Activated naive CD8-positive, alpha-beta T cell treated with anti-CD3 and anti-CD28 coated beads, Interleukin-2, amount 50 U/mL, for 24 hours (primary cell): ENCODE results near the gene ARMC9.

Source experiments
- ATAC-seq: fragments of 150-1000 bp; cut with Tn5 transposase; one replicate; pipeline ENCODE4 v1.10.0; 2021
- DNase-seq: peaks from one replicate; pipeline ENCODE4 v3.0.0; 2021
- H3K27ac Mint-ChIP-seq: one replicate; pipeline ENCODE4 v1.8.0; 2021; ENCODE audit warnings: mild to moderate bottlenecking, mixed read lengths
- H3K27me3 Mint-ChIP-seq: one replicate; pipeline ENCODE4 v1.8.0; 2021; ENCODE audit warnings: mixed read lengths
- H3K36me3 Mint-ChIP-seq: one replicate; pipeline ENCODE4 v1.8.0; 2021; ENCODE audit warnings: low read depth, mixed read lengths
- H3K4me1 Mint-ChIP-seq: one replicate; pipeline ENCODE4 v1.8.0; 2021; ENCODE audit warnings: mixed read lengths
- H3K4me3 Mint-ChIP-seq: one replicate; pipeline ENCODE4 v1.8.0; 2021; ENCODE audit warnings: mild to moderate bottlenecking, moderate library complexity, mixed read lengths
- H3K9me3 Mint-ChIP-seq: one replicate; pipeline ENCODE4 v1.8.0; 2021; ENCODE audit warnings: mixed read lengths

Gene ARMC9

DNA sequence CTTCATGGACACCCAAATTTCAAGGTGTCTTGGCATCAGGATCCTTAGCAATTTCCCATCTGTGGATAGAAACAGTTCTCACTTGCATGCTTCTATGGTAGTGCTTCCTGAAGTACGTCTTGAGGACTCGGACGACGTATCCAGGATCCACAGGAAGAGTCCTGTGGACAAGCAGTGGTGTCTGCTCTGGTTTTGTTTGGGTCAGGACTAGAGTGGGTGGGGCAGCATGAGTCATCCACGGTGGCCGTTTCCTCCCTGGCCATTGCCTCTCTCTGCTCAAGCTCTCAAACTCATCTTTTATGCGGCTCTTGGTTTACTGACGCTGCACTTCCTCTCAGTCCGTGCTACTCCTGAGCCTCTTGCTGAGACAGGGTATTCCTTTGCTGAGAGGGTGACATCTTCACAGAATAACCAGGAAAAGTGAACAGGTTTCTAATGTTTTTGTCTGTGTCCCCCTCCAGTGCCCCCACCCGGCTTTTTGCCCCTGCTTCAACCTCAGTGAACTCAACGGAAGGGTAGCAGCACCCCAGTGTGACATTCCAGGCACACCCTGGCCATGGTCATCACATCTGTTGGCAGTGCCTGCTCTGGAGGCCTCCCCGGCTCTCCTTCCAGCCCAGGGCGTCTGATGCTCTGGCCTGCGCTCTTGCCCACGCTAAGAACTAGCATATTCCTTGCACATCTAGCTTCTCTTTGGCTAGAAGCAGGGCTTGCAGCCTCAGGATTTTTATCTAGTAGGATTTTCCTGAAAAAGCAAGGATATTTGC, 62.2 kb downstream of the ARMC9 start:
- H3K4me3 Mint-ChIP-seq, result no peak overlapping the region
- ATAC-seq, result no peak
- H3K36me3 Mint-ChIP-seq, result no peaks in the 10 kb centered on the region
- no peak overlapping the region for H3K27ac Mint-ChIP-seq
- DNase-seq, result no peak
- peaks cover 6% of the 10 kb centered on the region for H3K4me1 Mint-ChIP-seq
- no peaks in the 10 kb centered on the region for H3K27me3 Mint-ChIP-seq
- no peaks in the 10 kb centered on the region for H3K9me3 Mint-ChIP-seq

DNA sequence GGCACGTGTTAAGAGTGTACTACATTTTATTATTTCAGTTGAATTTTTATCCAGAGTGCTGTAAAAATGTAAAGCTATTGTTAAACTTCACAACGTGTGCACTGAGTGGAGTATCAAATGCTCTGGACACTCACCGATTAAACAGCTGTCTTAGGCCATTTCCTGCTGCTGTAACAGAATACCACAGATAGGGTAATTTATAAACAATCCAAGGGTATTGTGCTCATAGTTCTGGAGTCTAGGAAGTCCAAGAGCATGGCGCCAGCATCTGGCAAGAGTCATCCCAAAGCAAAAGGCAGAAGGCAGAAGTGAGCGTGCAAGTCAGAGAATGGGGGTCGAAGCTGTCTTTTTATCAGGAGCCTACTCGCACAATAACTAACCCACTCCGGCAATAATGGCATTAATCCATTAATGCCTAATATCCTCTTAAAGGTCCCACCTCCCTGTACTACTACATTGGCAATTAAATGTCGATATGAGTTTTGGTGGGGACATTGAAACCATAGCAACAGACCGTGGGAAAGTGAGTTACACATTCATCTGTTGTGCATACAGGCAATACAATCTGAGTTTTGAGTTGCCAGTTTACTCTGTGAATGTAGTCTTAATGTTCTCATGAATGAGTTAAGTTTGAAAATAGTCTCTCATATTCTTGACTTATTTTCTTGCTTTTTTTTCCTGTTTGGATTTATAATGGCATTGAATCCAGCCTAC, 64.8 kb downstream of the ARMC9 start:
- ATAC-seq (no peak), DNase-seq (no peak)
- peaks cover 6% of the 10 kb centered on the region for H3K4me1 Mint-ChIP-seq
- no peaks in the 10 kb centered on the region for H3K27me3 Mint-ChIP-seq
- no peaks in the 10 kb centered on the region for H3K9me3 Mint-ChIP-seq
- H3K27ac Mint-ChIP-seq, result no peak overlapping the region
- no peak overlapping the region for H3K4me3 Mint-ChIP-seq
- no peaks in the 10 kb centered on the region for H3K36me3 Mint-ChIP-seq

DNA sequence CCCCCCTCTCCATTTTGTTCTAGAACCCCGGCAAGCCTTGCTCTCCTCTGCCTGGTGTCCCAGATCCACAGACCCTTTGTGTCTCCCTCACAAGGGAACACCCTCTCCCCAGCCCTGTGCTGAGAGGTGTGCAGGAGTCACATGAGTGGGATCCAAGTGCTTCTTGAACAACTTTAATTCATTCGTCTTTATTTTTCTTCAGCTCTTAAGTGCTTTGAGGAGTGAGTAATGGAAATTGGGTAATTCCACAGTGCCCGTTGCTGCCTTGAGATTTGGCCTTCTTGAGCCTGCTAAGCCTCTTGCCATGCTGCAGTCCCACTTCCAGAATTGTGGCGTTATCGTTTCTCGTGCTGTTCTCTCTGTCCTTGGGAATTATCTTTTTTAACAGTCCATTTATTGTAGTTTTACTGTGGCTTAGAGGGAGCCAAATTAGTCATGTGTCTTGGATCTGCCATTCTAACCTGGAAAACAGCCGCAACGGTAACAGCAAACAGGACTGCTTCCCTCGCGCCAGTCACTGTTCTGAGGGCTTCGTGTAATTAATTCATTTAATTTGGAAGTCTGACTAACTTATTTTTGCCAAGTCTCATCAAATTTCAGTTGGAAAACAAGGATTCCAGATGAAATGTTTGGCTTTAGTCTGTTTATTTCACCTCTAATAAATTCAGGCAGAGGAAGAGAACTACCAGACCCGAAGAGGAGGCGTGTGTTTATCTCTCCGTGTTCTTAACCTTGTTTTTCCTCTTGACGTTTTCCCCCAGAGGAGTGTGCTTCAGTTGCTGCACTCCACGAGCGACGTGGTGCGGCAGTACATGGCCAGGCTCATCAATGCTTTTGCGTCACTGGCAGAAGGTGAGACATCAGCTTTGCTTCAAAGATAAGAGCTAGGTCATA, 72.0 kb downstream of the ARMC9 start:
- no peak overlapping the region for H3K27ac Mint-ChIP-seq
- H3K9me3 Mint-ChIP-seq, result no peaks in the 10 kb centered on the region
- DNase-seq (no peak), ATAC-seq (no peak)
- H3K4me3 Mint-ChIP-seq, result no peak overlapping the region
- H3K36me3 Mint-ChIP-seq, result peaks cover 3% of the 10 kb centered on the region
- H3K27me3 Mint-ChIP-seq, result no peaks in the 10 kb centered on the region
- no peaks in the 10 kb centered on the region for H3K4me1 Mint-ChIP-seq

DNA sequence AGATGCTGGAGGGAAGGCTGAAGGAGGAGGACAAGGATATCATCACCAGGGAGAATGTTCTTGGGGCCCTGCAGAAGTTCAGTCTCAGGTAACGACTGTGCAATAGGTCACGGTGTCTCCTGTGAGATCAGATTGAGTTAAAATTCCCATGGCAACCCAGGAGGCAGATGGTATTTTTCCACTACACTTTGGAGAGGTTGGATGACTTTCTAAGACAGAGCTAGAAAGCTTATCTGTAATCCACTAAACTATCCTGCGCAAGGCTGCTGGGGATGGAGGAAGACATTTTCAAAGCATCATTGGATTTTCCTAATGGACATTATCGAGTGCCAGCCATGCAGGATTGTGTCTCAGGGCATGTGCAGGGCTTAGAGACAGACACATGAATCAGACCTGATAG, 74.6 kb downstream of the ARMC9 start:
- Mint-ChIP-seq H3K4me3 (no peak overlapping the region), H3K9me3 (no peaks in the 10 kb centered on the region), H3K27me3 (no peaks in the 10 kb centered on the region), H3K36me3 (peaks cover 3% of the 10 kb centered on the region), H3K27ac (no peak overlapping the region), H3K4me1 (peaks cover 3% of the 10 kb centered on the region)
- ATAC-seq, result no peak
- DNase-seq, result no peak

DNA sequence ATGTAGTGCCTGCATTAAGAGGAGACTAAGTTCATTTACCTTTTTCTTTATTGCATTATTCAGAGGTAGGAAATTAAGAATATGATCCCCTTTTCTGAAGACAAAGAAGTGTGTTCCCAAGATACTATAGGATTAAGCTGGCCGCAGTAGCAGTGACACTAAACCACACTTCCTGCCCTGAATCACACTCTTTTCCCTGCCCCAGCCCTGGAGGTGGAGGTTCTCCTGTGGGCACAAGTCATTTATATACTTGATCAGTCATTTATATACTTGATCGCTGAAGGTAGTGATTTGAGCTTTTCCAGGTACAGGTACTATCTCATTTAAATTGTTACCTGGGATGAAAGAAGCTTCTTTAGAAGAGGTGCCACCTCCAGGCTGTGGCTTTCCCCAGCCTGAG, 78.6 kb downstream of the ARMC9 start:
- Mint-ChIP-seq H3K4me3 (no peak overlapping the region), H3K27me3 (no peaks in the 10 kb centered on the region), H3K27ac (no peak overlapping the region), H3K4me1 (peaks cover 6% of the 10 kb centered on the region), H3K36me3 (peaks cover 3% of the 10 kb centered on the region), H3K9me3 (no peaks in the 10 kb centered on the region)
- ATAC-seq (no peak), DNase-seq (no peak)

DNA sequence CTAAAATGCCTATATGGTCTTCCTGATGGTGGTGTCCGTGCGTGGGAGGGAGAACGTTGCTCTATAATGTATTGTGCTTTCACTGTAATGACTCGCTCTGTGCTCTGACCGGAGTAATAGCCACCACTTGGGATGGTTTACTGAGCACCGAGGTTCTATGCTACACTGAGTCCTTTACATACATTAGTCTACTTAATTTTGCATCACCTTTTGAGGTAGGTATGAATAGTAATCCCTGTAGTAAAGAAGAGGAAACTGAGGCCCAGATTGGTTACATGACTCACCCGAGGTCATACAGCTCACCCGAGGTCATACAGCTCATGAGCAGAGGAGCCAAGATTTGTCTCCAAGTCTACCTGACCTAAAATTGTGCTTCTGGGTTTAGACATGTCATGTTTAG, 79.5 kb downstream of the ARMC9 start:
- Mint-ChIP-seq H3K4me3 (no peak overlapping the region), H3K4me1 (peaks cover 6% of the 10 kb centered on the region), H3K27me3 (no peaks in the 10 kb centered on the region), H3K9me3 (no peaks in the 10 kb centered on the region), H3K27ac (no peak overlapping the region), H3K36me3 (peaks cover 3% of the 10 kb centered on the region)
- ATAC-seq (peak; percentile 61), DNase-seq (no peak)

DNA sequence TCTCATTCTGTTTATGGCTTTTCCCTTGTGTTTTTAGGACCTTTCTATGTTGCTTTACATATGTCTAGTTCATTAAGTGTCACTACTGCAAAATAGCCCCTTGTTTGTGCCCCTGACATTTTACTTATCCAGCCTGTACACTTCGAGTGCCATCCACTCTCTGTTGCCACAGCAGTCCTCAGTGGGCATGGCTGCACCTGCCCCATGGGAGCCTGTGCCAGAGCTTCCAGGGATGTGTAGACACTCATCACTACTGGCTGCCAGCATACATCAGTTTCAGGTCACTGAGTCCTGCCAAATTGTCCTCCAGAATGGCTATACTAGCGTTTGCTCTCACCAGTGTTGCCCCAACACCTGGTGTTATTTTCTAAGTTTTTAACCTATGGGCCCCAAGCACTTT, 80.4 kb downstream of the ARMC9 start:
- Mint-ChIP-seq H3K36me3 (no peaks in the 10 kb centered on the region), H3K27me3 (no peaks in the 10 kb centered on the region)

DNA sequence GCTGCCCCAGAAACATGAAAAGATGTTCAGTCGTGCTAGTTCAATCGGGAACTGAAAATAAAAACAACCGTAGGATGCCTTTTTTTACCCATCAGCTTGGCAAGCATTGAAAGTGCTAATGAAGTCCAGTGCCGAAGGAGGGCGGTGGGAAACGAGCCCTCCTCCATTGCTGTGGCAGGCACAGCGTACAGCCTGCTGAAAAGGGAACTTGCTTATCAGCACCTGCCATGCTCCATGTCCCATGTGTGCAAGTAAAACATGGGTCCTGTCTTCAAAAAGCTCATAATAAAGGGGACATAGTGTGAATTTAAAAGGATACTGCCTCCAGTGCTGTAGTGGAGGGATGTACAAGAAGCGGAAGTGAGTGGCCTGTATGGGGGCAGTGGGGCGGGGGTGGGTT, 82.4 kb downstream of the ARMC9 start:
- H3K4me1 Mint-ChIP-seq, result peaks cover 6% of the 10 kb centered on the region
- H3K4me3 Mint-ChIP-seq, result no peak overlapping the region
- no peak for DNase-seq
- no peaks in the 10 kb centered on the region for H3K36me3 Mint-ChIP-seq
- no peaks in the 10 kb centered on the region for H3K9me3 Mint-ChIP-seq
- ATAC-seq, result no peak
- no peak overlapping the region for H3K27ac Mint-ChIP-seq
- H3K27me3 Mint-ChIP-seq, result no peaks in the 10 kb centered on the region

More for the DNA sequence above, 80.4 kb downstream of the ARMC9 start:
- DNase-seq (no peak), ATAC-seq (no peak)
- peaks cover 6% of the 10 kb centered on the region for H3K4me1 Mint-ChIP-seq
- no peaks in the 10 kb centered on the region for H3K9me3 Mint-ChIP-seq
- H3K27ac Mint-ChIP-seq, result no peak overlapping the region
- no peak overlapping the region for H3K4me3 Mint-ChIP-seq

DNA sequence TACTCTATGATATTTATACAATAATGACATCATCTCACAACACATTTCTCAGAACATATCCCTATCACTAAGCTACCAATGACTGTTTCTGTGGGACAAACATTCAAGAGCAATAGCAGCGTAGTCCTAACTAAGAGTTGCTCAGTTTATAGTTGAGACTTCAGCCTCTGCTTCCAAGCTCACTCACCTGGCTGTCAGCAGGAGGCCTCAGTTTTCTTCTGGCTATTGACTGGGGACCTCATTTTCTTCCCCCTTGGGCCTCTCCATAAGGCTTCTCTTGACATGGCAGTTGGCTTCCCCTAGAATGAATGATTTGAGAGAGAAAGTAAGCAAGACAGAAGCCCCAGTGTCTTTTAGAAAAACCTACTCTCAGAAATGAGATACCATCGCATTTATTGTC, 85.9 kb downstream of the ARMC9 start:
- no peak for ATAC-seq
- no peaks in the 10 kb centered on the region for H3K27me3 Mint-ChIP-seq
- no peaks in the 10 kb centered on the region for H3K9me3 Mint-ChIP-seq
- no peaks in the 10 kb centered on the region for H3K4me1 Mint-ChIP-seq
- no peak overlapping the region for H3K4me3 Mint-ChIP-seq
- no peak overlapping the region for H3K27ac Mint-ChIP-seq
- no peak for DNase-seq
- H3K36me3 Mint-ChIP-seq, result no peaks in the 10 kb centered on the region

DNA sequence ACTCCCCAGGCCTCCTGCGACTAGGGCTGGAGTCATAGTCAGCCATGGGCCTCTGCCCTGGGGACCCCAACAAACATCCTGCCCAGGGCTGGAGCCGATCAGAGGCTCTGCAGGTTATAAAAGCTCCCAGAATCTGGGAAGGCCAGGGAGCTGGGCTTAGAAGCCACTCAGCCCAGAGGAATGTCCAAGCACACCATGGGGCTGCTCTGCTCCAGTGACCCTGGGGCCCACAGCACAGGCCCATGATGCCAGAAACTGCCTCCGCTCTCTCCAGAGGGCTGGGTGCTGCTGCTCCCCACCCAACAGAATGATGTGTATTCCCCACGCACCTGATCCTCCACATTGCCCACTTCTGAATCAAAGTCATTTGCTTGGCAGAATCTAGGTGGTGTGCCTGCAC, 88.5 kb downstream of the ARMC9 start:
- no peak for DNase-seq
- H3K9me3 Mint-ChIP-seq, result no peaks in the 10 kb centered on the region
- ATAC-seq, result no peak
- no peak overlapping the region for H3K27ac Mint-ChIP-seq
- no peaks in the 10 kb centered on the region for H3K27me3 Mint-ChIP-seq
- no peak overlapping the region for H3K4me3 Mint-ChIP-seq
- no peaks in the 10 kb centered on the region for H3K36me3 Mint-ChIP-seq
- H3K4me1 Mint-ChIP-seq, result no peaks in the 10 kb centered on the region

DNA sequence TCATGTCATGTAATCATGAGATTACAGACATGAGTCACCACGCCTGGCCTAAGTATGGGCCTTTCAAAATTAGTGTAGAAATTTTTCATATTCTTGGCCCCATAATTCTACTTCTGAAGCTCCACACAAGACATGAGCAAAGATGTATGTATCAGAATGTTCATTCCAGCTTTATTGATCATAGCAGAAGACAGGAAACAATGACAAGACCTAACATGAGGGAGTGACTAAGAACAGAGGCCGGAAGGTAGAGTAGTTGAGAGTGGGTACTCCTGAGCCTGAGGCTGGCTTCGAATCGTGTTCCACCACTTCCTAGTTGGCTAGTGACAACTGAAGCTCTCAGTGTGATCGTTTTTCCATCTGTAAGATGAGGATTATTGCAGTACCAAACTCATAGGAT, 89.3 kb downstream of the ARMC9 start:
- Mint-ChIP-seq H3K36me3 (peaks cover 3% of the 10 kb centered on the region), H3K27ac (no peak overlapping the region), H3K4me1 (no peaks in the 10 kb centered on the region), H3K9me3 (no peaks in the 10 kb centered on the region), H3K4me3 (no peak overlapping the region), H3K27me3 (no peaks in the 10 kb centered on the region)
- ATAC-seq (no peak), DNase-seq (no peak)

DNA sequence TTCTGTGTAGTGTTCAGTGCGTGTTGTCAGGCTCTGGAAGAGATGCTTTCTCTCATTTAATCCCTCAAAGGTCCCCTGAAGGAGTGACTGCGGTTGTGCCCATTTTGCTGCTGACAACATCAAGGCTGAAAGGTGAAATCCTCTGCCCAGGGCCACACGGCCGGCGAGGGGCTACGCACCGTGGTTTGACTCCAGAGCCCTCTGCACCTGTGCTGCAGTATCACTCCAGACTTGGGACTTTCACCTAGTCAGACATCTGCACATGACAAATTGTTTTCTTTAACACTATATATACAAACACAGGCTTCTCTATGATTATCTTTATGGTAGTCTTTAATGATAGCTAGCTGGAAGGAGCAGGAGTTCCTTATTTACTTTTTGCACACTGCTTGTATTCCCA, 90.2 kb downstream of the ARMC9 start:
- Mint-ChIP-seq H3K27me3 (no peaks in the 10 kb centered on the region), H3K4me1 (no peaks in the 10 kb centered on the region), H3K9me3 (no peaks in the 10 kb centered on the region), H3K36me3 (peaks cover 3% of the 10 kb centered on the region), H3K27ac (no peak overlapping the region), H3K4me3 (no peak overlapping the region)
- DNase-seq (no peak), ATAC-seq (no peak)

DNA sequence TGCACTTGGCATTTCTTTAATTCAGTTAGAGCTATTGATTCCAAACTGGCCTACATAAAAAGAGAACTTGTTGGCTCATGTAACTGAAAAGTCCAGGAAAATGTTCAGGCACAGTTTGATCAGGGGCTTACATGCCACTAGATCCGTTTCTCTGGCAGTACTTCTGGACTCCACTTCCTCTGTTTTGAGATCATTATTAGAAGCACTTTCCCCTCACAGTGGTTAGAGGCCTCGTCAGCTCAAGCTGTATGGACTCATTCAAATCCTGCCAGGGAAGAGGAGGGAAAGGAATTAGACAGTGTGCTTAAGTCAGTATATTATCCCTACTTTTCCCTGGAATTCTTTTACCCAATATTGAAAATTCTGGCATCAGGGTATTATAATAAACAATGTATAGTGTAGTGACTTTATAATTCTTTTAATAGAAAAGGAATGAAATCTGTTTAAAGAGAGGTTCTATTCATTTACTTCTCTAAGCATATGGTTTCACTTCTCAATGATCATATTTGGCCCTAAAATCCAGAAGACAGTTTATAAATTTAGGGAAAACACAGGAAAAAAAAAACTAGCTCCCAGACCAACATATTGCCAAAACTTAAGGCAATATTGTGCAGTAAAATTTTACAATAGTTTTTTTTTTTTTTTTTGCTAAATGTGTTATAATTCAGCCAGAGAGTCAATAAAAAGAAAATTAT, 92.0 kb downstream of the ARMC9 start:
- ATAC-seq (no peak), DNase-seq (no peak)
- no peaks in the 10 kb centered on the region for H3K9me3 Mint-ChIP-seq
- H3K4me1 Mint-ChIP-seq, result no peaks in the 10 kb centered on the region
- no peak overlapping the region for H3K27ac Mint-ChIP-seq
- no peaks in the 10 kb centered on the region for H3K27me3 Mint-ChIP-seq
- no peak overlapping the region for H3K4me3 Mint-ChIP-seq
- H3K36me3 Mint-ChIP-seq, result peaks cover 3% of the 10 kb centered on the region

DNA sequence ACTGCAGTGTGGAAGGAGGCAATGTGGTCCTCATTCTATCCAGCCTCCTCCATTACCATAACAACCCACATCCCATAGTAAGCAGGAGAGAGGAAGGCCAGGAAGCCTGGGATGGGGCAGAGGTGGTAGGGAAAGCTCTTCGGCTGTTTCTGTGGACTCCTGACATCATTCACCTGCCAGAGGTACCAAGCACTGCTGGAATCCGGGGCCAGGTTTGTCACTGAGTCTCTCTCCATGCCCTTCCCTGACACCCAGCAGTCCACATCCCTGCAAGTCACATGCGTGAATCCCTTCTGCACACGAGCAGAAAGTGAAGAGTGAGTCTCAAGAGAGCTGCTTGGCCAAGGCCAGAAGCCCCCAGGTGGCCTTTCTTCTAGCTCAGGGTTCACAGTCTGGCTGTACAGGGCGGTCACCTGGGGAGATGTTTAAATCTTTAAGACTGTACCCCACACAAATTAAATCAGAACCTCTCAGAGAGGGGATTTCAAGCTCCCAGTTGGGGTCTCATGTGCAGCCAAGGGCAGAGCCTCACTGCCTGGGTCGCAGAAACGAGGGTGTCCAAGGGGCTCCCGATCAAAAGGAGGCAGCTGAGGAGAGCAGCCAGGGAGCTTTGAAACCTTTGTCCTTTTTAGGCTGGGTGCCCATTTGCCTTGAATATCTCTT, 94.2 kb downstream of the ARMC9 start:
- no peak for ATAC-seq
- H3K27ac Mint-ChIP-seq, result no peak overlapping the region
- no peak overlapping the region for H3K4me3 Mint-ChIP-seq
- H3K4me1 Mint-ChIP-seq, result peaks cover 2% of the 10 kb centered on the region
- no peak for DNase-seq
- peaks cover 3% of the 10 kb centered on the region for H3K36me3 Mint-ChIP-seq
- H3K27me3 Mint-ChIP-seq, result no peaks in the 10 kb centered on the region
- H3K9me3 Mint-ChIP-seq, result no peaks in the 10 kb centered on the region
